Endothelial cell (in vitro differentiated cells): ENCODE data around the gene CACNA2D3. TPM values are rescaled to one million over a fixed set of nuclear protein-coding genes. Genes with fewer than 3 reads are reported as not detected.

Experiments used
- DNase-seq: peaks from one replicate; pipeline ENCODE4 v3.0.0; 2021; ENCODE audit warnings: low spot score
- H3K27ac Mint-ChIP-seq: one replicate; pipeline ENCODE4 v1.8.0; 2021; ENCODE audit warnings: mixed read lengths, inconsistent platforms; ENCODE audit not compliant: unreplicated experiment
- H3K27me3 Mint-ChIP-seq: one replicate; pipeline ENCODE4 v1.8.0; 2021; ENCODE audit warnings: mild to moderate bottlenecking, moderate library complexity, mixed read lengths, inconsistent platforms; ENCODE audit not compliant: unreplicated experiment
- H3K36me3 Mint-ChIP-seq: one replicate; pipeline ENCODE4 v1.8.0; 2021; ENCODE audit warnings: mild to moderate bottlenecking, low read depth, mixed read lengths, inconsistent platforms; ENCODE audit not compliant: unreplicated experiment
- H3K4me1 Mint-ChIP-seq: one replicate; pipeline ENCODE4 v1.8.0; 2021; ENCODE audit warnings: mild to moderate bottlenecking, mixed read lengths, inconsistent platforms; ENCODE audit not compliant: unreplicated experiment
- H3K4me3 Mint-ChIP-seq: one replicate; pipeline ENCODE4 v1.8.0; 2021; ENCODE audit warnings: mild to moderate bottlenecking, mixed read lengths, inconsistent platforms; ENCODE audit not compliant: unreplicated experiment
- H3K9me3 Mint-ChIP-seq: one replicate; pipeline ENCODE4 v1.8.0; 2021; ENCODE audit warnings: mixed read lengths, inconsistent platforms; ENCODE audit not compliant: unreplicated experiment
- total RNA-seq: library from RNA; stranded (reverse); fragmentation: NEBNext Ultra II Directional; extraction: Animal tissue kit (Norgen Biotek cat#: 25700); gene quantifications from one replicate; pipeline ENCODE4 v1.2.1, GENCODE V29; 2021; ENCODE audit not compliant: unreplicated experiment
- TF ChIP-seq, protein P1 (sequence below): fragments of 200-600 bp; sonication (generic); IDR thresholded peaks from one replicate; pipeline ENCODE4 v1.5.0; 2021; ENCODE audit warnings: antibody characterized with exemption; ENCODE audit not compliant: unreplicated experiment

The CACNA2D3 gene
- total RNA-seq, 1 donor from 2014 or later = 0.46 TPM

GRCh38 chr3:54793171-54793570 is 670.8 kb downstream of the CACNA2D3 start:
- Mint-ChIP-seq H3K27ac (no peak overlapping the region), H3K36me3 (no peaks in the 10 kb centered on the region), H3K4me1 (no peaks in the 10 kb centered on the region), H3K27me3 (no peaks in the 10 kb centered on the region), H3K4me3 (no peak overlapping the region), H3K9me3 (no peaks in the 10 kb centered on the region)
- no peak for DNase-seq
- TF ChIP-seq, protein P1, sequence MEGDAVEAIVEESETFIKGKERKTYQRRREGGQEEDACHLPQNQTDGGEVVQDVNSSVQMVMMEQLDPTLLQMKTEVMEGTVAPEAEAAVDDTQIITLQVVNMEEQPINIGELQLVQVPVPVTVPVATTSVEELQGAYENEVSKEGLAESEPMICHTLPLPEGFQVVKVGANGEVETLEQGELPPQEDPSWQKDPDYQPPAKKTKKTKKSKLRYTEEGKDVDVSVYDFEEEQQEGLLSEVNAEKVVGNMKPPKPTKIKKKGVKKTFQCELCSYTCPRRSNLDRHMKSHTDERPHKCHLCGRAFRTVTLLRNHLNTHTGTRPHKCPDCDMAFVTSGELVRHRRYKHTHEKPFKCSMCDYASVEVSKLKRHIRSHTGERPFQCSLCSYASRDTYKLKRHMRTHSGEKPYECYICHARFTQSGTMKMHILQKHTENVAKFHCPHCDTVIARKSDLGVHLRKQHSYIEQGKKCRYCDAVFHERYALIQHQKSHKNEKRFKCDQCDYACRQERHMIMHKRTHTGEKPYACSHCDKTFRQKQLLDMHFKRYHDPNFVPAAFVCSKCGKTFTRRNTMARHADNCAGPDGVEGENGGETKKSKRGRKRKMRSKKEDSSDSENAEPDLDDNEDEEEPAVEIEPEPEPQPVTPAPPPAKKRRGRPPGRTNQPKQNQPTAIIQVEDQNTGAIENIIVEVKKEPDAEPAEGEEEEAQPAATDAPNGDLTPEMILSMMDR = no peak

DNA sequence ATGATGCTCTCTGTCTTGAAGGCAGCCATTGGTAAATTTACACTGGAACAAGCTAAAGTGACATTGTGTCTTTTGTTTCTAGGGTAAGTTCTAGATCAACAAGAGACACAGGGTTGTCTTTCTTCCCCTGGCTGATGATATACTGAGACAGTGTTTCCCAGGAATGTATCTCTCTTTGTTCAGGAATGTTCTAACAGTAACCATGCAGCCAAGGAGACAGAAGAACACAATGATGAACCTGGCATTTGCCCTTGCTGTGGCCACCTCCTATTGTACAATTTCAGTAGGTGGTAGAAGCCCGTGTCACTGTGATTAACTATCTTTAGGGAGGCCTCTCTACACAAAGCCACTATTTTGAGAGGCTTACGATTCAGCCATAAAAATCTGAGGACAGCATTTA is 674.8 kb downstream of the CACNA2D3 start:
- peaks cover 3% of the 10 kb centered on the region for H3K4me1 Mint-ChIP-seq
- H3K4me3 Mint-ChIP-seq = no peak overlapping the region
- no peak overlapping the region for H3K27ac Mint-ChIP-seq
- no peak for DNase-seq
- no peaks in the 10 kb centered on the region for H3K27me3 Mint-ChIP-seq
- H3K36me3 Mint-ChIP-seq = no peaks in the 10 kb centered on the region
- TF ChIP-seq, protein P1 = no peak
- no peaks in the 10 kb centered on the region for H3K9me3 Mint-ChIP-seq

GRCh38 chr3:54800478-54800877 is 678.1 kb downstream of the CACNA2D3 start:
- TF ChIP-seq, protein P1 = no peak
- peaks cover 3% of the 10 kb centered on the region for H3K4me1 Mint-ChIP-seq

GRCh38 chr3:54801977-54802376 is 679.6 kb downstream of the CACNA2D3 start:
- Mint-ChIP-seq H3K27me3 (no peaks in the 10 kb centered on the region), H3K27ac (no peak overlapping the region), H3K4me3 (no peak overlapping the region), H3K4me1 (peaks cover 3% of the 10 kb centered on the region), H3K9me3 (no peaks in the 10 kb centered on the region), H3K36me3 (no peaks in the 10 kb centered on the region)
- no peak for DNase-seq
- TF ChIP-seq, protein P1 = no peak

More at GRCh38 chr3:54800478-54800877, 678.1 kb downstream of the CACNA2D3 start:
- Mint-ChIP-seq H3K27ac (no peak overlapping the region), H3K27me3 (no peaks in the 10 kb centered on the region), H3K9me3 (no peaks in the 10 kb centered on the region), H3K36me3 (no peaks in the 10 kb centered on the region), H3K4me3 (no peak overlapping the region)
- DNase-seq = no peak

DNA sequence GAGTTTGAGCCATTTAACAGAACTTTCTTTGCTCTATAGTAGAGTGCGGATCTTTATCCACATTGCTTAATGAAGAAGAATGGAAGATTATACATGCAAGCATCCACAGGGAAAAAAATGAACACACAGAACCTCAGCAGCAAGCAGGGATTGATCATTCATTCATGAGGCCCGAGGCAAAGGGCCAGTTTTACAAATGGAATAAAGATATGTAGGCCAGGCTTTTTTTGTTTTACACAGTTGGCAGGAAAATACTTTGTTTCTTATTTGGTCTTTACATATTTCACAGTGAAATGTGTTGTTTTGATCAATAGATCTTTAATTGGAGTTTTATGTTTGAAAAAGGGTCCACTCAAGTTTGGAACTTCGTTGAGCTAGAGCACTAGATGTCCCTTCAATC is 688.0 kb downstream of the CACNA2D3 start:
- H3K27ac Mint-ChIP-seq = no peak overlapping the region
- DNase-seq = no peak
- H3K36me3 Mint-ChIP-seq = no peaks in the 10 kb centered on the region
- no peaks in the 10 kb centered on the region for H3K4me1 Mint-ChIP-seq
- H3K27me3 Mint-ChIP-seq = no peaks in the 10 kb centered on the region
- TF ChIP-seq, protein P1 = no peak
- H3K4me3 Mint-ChIP-seq = no peak overlapping the region
- H3K9me3 Mint-ChIP-seq = no peaks in the 10 kb centered on the region
